K562 (cell line): Measurements from ENCODE around the gene NDUFA5. TPM values are rescaled to one million over a fixed set of nuclear protein-coding genes. Genes with fewer than 3 reads are reported as not detected.

ENCODE experiments used
- CBFA2T2 ChIP-seq: fragments of 450-650 bp; conservative IDR thresholded peaks from 2 replicates; pipeline ENCODE4 v1.6.1; 2017; ENCODE audit warnings: mild to moderate bottlenecking
- ESRRA ChIP-seq: fragments of 450-650 bp; IDR thresholded peaks from 2 replicates; pipeline ENCODE4 v1.6.1; 2014; ENCODE audit warnings: low read depth, mild to moderate bottlenecking, moderate library complexity, borderline replicate concordance
- FOXM1 ChIP-seq, 2 experiments: fragments of 450-650 bp in 1 of 2; sonication (generic) in 1 of 2; formaldehyde crosslinking in 1 of 2; IDR thresholded peaks; 2 replicates each; pipeline versions ENCODE4 v1.6.1 to v1.9.0; 2017 to 2022; ENCODE audit warnings: low read depth in 2 of 2, mild to moderate bottlenecking in 2 of 2, missing genetic modification reagents in 1 of 2, moderate library complexity in 1 of 2
- HDAC2 ChIP-seq: fragments of 450-650 bp; IDR thresholded peaks from 2 replicates; pipeline ENCODE4 v1.6.1; 2016; ENCODE audit warnings: mild to moderate bottlenecking
- HNRNPK ChIP-seq: fragments of 200-400 bp; formaldehyde crosslinking; IDR thresholded peaks from one replicate; pipeline ENCODE4 v1.6.1; 2018; ENCODE audit warnings: mild to moderate bottlenecking, low read depth, low read length; ENCODE audit not compliant: poor library complexity, severe bottlenecking
- KLF16 ChIP-seq: IDR thresholded peaks from 2 replicates; pipeline ENCODE4 v1.6.1; 2016; ENCODE audit warnings: antibody characterized with exemption
- MECOM ChIP-seq: fragments of 250-450 bp; sonication (Bioruptor Pico); IDR thresholded peaks from 2 replicates; pipeline ENCODE4 v1.8.0; 2022; ENCODE audit warnings: inconsistent platforms
- MED1 ChIP-seq: sonication (generic); formaldehyde crosslinking; IDR thresholded peaks from 2 replicates; pipeline ENCODE4 v1.8.1; 2023; ENCODE audit warnings: missing genetic modification reagents, borderline replicate concordance
- SMAD4 ChIP-seq: fragments of 250-450 bp; sonication (Bioruptor Pico); conservative IDR thresholded peaks from 2 replicates; pipeline ENCODE4 v1.8.0; 2021; ENCODE audit warnings: inconsistent platforms, mild to moderate bottlenecking, moderate library complexity
- SMARCE1 ChIP-seq: fragments of 450-650 bp; IDR thresholded peaks from 2 replicates; pipeline ENCODE4 v1.7.1; 2016; ENCODE audit warnings: mild to moderate bottlenecking
- TEAD4 ChIP-seq, 2 experiments: sonication (generic) in 1 of 2; formaldehyde crosslinking in 1 of 2; IDR thresholded peaks; 2 replicates each; pipeline versions ENCODE4 v1.6.1 to v1.8.0; 2012 to 2022; ENCODE audit warnings: borderline replicate concordance in 1 of 2, inconsistent platforms in 1 of 2, low read length in 1 of 2, mild to moderate bottlenecking in 1 of 2, missing genetic modification reagents in 1 of 2
- YY1 ChIP-seq, 3 experiments: IDR thresholded peaks; 2 replicates each; pipeline ENCODE4 v1.6.1; 2011; ENCODE audit warnings: low read length in 2 of 3, mild to moderate bottlenecking in 2 of 3, moderate library complexity in 2 of 3, borderline replicate concordance in 1 of 3, control low read depth in 1 of 3, low read depth in 1 of 3; ENCODE audit not compliant: insufficient read depth in 3 of 3, insufficient replicate concordance in 2 of 3, control insufficient read depth in 1 of 3, insufficient read length in 1 of 3; ENCODE audit errors: extremely low read depth in 1 of 3
- ZNF239 ChIP-seq: fragments of 250-450 bp; sonication (Bioruptor Pico); IDR thresholded peaks from 2 replicates; pipeline ENCODE4 v1.4.0; 2020; ENCODE audit warnings: mild to moderate bottlenecking
- ZNF445 ChIP-seq: fragments of 250-450 bp; sonication (Bioruptor Pico); IDR thresholded peaks from 2 replicates; pipeline ENCODE4 v1.4.0; 2020; ENCODE audit warnings: low read depth, mild to moderate bottlenecking, moderate library complexity
- polyA plus RNA-seq, 8 experiments: library from polyadenylated mRNA; depleted of rRNA in 4 of 8; stranded (reverse) in 5 of 8; unstranded in 3 of 8; fragments of >200 nt; fragmentation: Nextera tagmentation in 2 of 8; fragmentation: Illumina TruSeq in 1 of 8; extraction: Ambion mirVana in 2 of 8; extraction: Trizol in 1 of 8; gene quantifications; 2 replicates each; pipeline versions ENCODE4 v1.2.1 to v1.2.3, GENCODE V29; 2011 to 2014; ENCODE audit warnings: inconsistent platforms in 1 of 8, missing spikeins in 1 of 8
- total RNA-seq, 7 experiments: library from RNA; depleted of rRNA in 6 of 7; stranded (reverse); fragments of >200 nt in 6 of 7; fragmentation: Illumina TruSeq in 2 of 7; extraction: Trizol in 2 of 7; gene quantifications; 2 replicates each; pipeline versions ENCODE4 v1.2.1 to v1.2.3, GENCODE V29; 2011 to 2021; ENCODE audit warnings: low replicate concordance in 1 of 7
- TF ChIP-seq, protein P1 (sequence below): fragments of 450-650 bp; IDR thresholded peaks from 2 replicates; pipeline ENCODE4 v1.6.1; 2016; ENCODE audit warnings: mild to moderate bottlenecking, moderate library complexity
- TF ChIP-seq, protein P2 (sequence below): fragments of 250-450 bp; sonication (Bioruptor Pico); IDR thresholded peaks from 2 replicates; pipeline ENCODE4 v1.5.0; 2021

The NDUFA5 gene
- total and polyA plus RNA-seq, 9 of the 15 experiments (the other 6 are each of a cell fraction or from before 2014, with no cell fraction given) = 155 to 677 (median 269) TPM

- TF ChIP-seq, protein P1, sequence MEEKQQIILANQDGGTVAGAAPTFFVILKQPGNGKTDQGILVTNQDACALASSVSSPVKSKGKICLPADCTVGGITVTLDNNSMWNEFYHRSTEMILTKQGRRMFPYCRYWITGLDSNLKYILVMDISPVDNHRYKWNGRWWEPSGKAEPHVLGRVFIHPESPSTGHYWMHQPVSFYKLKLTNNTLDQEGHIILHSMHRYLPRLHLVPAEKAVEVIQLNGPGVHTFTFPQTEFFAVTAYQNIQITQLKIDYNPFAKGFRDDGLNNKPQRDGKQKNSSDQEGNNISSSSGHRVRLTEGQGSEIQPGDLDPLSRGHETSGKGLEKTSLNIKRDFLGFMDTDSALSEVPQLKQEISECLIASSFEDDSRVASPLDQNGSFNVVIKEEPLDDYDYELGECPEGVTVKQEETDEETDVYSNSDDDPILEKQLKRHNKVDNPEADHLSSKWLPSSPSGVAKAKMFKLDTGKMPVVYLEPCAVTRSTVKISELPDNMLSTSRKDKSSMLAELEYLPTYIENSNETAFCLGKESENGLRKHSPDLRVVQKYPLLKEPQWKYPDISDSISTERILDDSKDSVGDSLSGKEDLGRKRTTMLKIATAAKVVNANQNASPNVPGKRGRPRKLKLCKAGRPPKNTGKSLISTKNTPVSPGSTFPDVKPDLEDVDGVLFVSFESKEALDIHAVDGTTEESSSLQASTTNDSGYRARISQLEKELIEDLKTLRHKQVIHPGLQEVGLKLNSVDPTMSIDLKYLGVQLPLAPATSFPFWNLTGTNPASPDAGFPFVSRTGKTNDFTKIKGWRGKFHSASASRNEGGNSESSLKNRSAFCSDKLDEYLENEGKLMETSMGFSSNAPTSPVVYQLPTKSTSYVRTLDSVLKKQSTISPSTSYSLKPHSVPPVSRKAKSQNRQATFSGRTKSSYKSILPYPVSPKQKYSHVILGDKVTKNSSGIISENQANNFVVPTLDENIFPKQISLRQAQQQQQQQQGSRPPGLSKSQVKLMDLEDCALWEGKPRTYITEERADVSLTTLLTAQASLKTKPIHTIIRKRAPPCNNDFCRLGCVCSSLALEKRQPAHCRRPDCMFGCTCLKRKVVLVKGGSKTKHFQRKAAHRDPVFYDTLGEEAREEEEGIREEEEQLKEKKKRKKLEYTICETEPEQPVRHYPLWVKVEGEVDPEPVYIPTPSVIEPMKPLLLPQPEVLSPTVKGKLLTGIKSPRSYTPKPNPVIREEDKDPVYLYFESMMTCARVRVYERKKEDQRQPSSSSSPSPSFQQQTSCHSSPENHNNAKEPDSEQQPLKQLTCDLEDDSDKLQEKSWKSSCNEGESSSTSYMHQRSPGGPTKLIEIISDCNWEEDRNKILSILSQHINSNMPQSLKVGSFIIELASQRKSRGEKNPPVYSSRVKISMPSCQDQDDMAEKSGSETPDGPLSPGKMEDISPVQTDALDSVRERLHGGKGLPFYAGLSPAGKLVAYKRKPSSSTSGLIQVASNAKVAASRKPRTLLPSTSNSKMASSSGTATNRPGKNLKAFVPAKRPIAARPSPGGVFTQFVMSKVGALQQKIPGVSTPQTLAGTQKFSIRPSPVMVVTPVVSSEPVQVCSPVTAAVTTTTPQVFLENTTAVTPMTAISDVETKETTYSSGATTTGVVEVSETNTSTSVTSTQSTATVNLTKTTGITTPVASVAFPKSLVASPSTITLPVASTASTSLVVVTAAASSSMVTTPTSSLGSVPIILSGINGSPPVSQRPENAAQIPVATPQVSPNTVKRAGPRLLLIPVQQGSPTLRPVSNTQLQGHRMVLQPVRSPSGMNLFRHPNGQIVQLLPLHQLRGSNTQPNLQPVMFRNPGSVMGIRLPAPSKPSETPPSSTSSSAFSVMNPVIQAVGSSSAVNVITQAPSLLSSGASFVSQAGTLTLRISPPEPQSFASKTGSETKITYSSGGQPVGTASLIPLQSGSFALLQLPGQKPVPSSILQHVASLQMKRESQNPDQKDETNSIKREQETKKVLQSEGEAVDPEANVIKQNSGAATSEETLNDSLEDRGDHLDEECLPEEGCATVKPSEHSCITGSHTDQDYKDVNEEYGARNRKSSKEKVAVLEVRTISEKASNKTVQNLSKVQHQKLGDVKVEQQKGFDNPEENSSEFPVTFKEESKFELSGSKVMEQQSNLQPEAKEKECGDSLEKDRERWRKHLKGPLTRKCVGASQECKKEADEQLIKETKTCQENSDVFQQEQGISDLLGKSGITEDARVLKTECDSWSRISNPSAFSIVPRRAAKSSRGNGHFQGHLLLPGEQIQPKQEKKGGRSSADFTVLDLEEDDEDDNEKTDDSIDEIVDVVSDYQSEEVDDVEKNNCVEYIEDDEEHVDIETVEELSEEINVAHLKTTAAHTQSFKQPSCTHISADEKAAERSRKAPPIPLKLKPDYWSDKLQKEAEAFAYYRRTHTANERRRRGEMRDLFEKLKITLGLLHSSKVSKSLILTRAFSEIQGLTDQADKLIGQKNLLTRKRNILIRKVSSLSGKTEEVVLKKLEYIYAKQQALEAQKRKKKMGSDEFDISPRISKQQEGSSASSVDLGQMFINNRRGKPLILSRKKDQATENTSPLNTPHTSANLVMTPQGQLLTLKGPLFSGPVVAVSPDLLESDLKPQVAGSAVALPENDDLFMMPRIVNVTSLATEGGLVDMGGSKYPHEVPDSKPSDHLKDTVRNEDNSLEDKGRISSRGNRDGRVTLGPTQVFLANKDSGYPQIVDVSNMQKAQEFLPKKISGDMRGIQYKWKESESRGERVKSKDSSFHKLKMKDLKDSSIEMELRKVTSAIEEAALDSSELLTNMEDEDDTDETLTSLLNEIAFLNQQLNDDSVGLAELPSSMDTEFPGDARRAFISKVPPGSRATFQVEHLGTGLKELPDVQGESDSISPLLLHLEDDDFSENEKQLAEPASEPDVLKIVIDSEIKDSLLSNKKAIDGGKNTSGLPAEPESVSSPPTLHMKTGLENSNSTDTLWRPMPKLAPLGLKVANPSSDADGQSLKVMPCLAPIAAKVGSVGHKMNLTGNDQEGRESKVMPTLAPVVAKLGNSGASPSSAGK = peak; percentile 87
- TF ChIP-seq HNRNPK (no peak), FOXM1 (IDR thresholded peaks at IDR 0.05; ENCODE audit: low read depth) (peak; percentile 58), FOXM1 (CRISPR knock-in tag; IDR thresholded peaks at IDR 0.05; ENCODE audit: low read depth) (no peak), KLF16 (no peak), ESRRA (peak; percentile 68; the same call in 1 of the 2 replicates), SMAD4 (CRISPR knock-in tag) (peak; percentile 66), YY1 (IDR thresholded peaks at IDR 0.05; ENCODE audit: borderline replicate concordance in 1 of 3, control insufficient read depth in 1 of 3, extremely low read depth in 1 of 3, insufficient read depth in 3 of 3, insufficient read length in 1 of 3, insufficient replicate concordance in 2 of 3, low read depth in 1 of 3, low read length in 2 of 3) (peak in 1 of 3 experiments; percentile 31), MED1 (no peak), CBFA2T2 (peak; percentile 65), TEAD4 (IDR thresholded peaks at IDR 0.05; ENCODE audit: low read length) (peak; percentile 83), TEAD4 (CRISPR knock-in tag; IDR thresholded peaks at IDR 0.05; ENCODE audit: borderline replicate concordance) (no peak), HDAC2 (peak; percentile 45; the same call in 1 of the 2 replicates), MECOM (peak; percentile 82; the same call in 1 of the 2 replicates), ZNF239 (CRISPR knock-in tag) (peak; percentile 39; the same call in 1 of the 2 replicates), ZNF445 (CRISPR knock-in tag) (no peak; the same call in 1 of the 2 replicates), SMARCE1 (peak; percentile 61; the same call in 1 of the 2 replicates)
- TF ChIP-seq, protein P2, sequence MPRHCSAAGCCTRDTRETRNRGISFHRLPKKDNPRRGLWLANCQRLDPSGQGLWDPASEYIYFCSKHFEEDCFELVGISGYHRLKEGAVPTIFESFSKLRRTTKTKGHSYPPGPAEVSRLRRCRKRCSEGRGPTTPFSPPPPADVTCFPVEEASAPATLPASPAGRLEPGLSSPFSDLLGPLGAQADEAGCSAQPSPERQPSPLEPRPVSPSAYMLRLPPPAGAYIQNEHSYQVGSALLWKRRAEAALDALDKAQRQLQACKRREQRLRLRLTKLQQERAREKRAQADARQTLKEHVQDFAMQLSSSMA (CRISPR knock-in tag) = no peak
Measured at GRCh38 chr7:123498601-123499000, 59.0 kb downstream of the NDUFA5 start (continued).
